Esophagus squamous epithelium (tissue), 5 donors: ENCODE measurements around the gene AFF3. TPM values are rescaled to one million over a fixed set of nuclear protein-coding genes. Genes with fewer than 3 reads are reported as not detected.

Experiments used
- DNase-seq: peaks from one replicate; lab custom pipeline; 2025; lab: John Stamatoyannopoulos, UW
- H3K27ac ChIP-seq, 4 donors: fragments of 200-600 bp; sonication (generic); one replicate each; pipeline ENCODE4 v1.5.1; 2016 to 2019; ENCODE audit warnings: mild to moderate bottlenecking in 1 of 4
- H3K27me3 ChIP-seq, 4 donors: fragments of 200-600 bp; sonication (generic); 1 replicate in 3 of 4; 2 replicates in 1 of 4; pipeline versions ENCODE4 v1.5.1 to v1.6.0; 2017 to 2021; ENCODE audit warnings: antibody characterized with exemption in 1 of 4
- H3K36me3 ChIP-seq, 3 donors: fragments of 200-600 bp; sonication (generic); one replicate each; pipeline ENCODE4 v1.5.1; 2016 to 2019
- H3K4me1 ChIP-seq, 3 donors: fragments of 200-600 bp; sonication (generic); one replicate each; pipeline ENCODE4 v1.5.1; 2017 to 2019
- H3K4me3 ChIP-seq, 4 donors: fragments of 200-600 bp; sonication (generic); 1 replicate in 3 of 4; 2 replicates in 1 of 4; pipeline ENCODE4 v1.5.1; 2016 to 2019; ENCODE audit warnings: mild to moderate bottlenecking in 2 of 4, moderate library complexity in 1 of 4
- H3K9me3 ChIP-seq, 3 donors: fragments of 200-600 bp; sonication (generic); one replicate each; pipeline ENCODE4 v1.5.1; 2016 to 2019
- POLR2A ChIP-seq, 4 donors: fragments of 450-650 bp; IDR thresholded peaks; one replicate each; pipeline ENCODE4 v1.6.1; 2017; ENCODE audit warnings: antibody characterized with exemption in 4 of 4, mild to moderate bottlenecking in 4 of 4, moderate library complexity in 3 of 4
- WGBS, 2 donors: methylation state at CpG; one replicate each; pipeline ENCODE4 v1.1.5; 2018; 5-methylcytosine and 5-hydroxymethylcytosine counted together
- intact Hi-C: fragments of 100-400 bp; cut with DNase I; formaldehyde crosslinking; loops from one replicate; pipeline ENCODE4 v1.15.0; 2022
- total RNA-seq, 4 donors: library from RNA; depleted of rRNA; stranded (reverse); fragments of >200 nt; gene quantifications; one replicate each; pipeline ENCODE4 v1.1.0, GENCODE V29; 2016
- TF ChIP-seq, protein P1 (sequence below), 6 experiments: fragments of 450-650 bp in 4 of 6; fragments of 200-600 bp in 2 of 6; sonication (generic) in 2 of 6; IDR thresholded peaks; one replicate each; pipeline ENCODE4 v1.5.1; 2016 to 2019; ENCODE audit warnings: antibody characterized with exemption in 6 of 6, mild to moderate bottlenecking in 4 of 6, moderate library complexity in 4 of 6
- donor health status: DM: yes; HTN: yes; CAD: no.

Gene AFF3
- total RNA-seq, 4 donors from 2014 or later, result 1.2 to 9.7 (median 3.8) TPM

DNA sequence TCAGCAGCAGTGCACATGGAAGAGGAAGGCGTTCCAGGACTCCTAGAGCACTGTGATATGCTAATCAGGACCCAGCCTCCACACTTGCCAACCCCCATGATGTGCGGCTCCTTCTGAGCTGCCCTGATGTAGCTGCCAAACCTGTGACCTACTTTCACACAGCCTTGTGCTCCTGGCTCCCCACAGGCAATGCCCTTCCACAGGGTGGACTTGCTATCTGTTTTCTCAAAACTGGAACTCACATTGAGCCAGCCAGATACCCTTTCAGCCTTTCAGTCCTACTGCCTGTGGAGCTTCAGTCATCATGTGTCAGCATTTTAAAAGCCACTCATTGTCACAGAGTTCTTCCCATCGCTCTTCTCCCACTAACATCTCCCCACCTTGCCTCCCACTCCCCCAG, 181.6 kb downstream of the AFF3 start:
- DNase-seq, result no peak
- H3K27me3 ChIP-seq, result no peaks in the 10 kb centered on the region
- H3K4me1 ChIP-seq, result no peaks in the 10 kb centered on the region
- H3K9me3 ChIP-seq, result no peaks in the 10 kb centered on the region
- TF ChIP-seq, protein P1, sequence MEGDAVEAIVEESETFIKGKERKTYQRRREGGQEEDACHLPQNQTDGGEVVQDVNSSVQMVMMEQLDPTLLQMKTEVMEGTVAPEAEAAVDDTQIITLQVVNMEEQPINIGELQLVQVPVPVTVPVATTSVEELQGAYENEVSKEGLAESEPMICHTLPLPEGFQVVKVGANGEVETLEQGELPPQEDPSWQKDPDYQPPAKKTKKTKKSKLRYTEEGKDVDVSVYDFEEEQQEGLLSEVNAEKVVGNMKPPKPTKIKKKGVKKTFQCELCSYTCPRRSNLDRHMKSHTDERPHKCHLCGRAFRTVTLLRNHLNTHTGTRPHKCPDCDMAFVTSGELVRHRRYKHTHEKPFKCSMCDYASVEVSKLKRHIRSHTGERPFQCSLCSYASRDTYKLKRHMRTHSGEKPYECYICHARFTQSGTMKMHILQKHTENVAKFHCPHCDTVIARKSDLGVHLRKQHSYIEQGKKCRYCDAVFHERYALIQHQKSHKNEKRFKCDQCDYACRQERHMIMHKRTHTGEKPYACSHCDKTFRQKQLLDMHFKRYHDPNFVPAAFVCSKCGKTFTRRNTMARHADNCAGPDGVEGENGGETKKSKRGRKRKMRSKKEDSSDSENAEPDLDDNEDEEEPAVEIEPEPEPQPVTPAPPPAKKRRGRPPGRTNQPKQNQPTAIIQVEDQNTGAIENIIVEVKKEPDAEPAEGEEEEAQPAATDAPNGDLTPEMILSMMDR (IDR thresholded peaks at IDR 0.05), result no peak
- no peak for TF ChIP-seq POLR2A (IDR thresholded peaks at IDR 0.05)
- no peak overlapping the region for H3K27ac ChIP-seq
- intact Hi-C loops, result no loop called here
- no peaks in the 10 kb centered on the region for H3K36me3 ChIP-seq
- 63% methylated on average over 3 of the region's 3 CpGs for WGBS, 2 donors
- H3K4me3 ChIP-seq, result no peak overlapping the region

DNA sequence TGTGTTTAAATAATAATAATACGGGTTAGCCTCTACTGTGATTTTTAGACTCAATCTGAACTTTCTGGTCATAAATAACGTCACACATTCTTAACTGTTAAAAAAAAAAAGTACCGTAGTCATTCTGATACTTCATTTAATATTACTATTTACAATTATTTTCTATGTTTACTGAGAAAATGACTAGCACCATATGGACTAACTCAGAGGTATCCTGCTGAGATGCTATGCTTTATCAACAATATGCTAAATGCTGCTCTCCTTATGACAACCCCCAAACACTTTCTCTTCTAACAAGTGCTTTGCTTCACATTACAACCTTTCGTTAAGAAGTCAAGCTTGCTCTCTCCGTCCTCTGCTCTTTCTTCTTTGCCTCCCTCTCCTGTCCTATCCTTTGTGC, 182.1 kb downstream of the AFF3 start:
- intact Hi-C loops, result no loop called here

DNA sequence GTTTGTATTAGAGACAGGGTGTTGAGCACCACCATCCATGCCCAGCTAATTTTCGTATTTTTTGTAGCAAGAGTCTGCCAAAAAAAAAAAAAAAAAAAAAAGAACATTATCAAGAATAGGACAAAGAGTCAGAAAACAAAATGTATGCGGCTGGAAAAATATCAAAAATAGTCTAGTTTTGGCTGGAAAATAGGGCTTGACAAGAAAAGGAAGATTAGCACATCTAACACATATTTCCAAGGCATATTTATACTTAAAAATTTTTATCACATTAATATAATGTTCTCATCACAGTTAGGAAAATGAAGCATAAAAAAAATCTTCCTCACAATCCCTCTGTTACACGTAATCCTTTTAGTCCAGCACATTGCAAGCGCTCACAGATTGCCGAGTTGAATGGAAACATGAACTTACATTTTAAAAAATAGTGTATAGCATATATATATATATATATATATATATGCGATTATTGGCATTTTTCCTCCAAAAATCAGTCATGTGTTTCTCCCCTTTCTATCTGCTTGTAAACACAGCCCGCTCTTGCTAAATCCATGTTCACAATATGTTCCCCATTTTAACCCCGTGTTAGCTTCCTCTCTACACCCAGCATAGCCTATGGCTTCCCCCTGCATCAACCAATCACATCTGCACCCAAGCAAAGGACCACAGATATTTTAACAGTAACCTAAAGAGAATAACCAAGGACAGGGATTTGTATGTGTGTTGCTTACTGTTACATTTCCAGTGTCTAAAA, 183.0 kb downstream of the AFF3 start:
- 61 to 65% methylated on average over 8 of the region's 8 CpGs for WGBS, 2 donors
- Histone ChIP-seq H3K36me3 (no peaks in the 10 kb centered on the region), H3K4me3 (no peak overlapping the region), H3K27ac (no peak overlapping the region), H3K27me3 (no peaks in the 10 kb centered on the region), H3K4me1 (no peaks in the 10 kb centered on the region), H3K9me3 (no peaks in the 10 kb centered on the region)
- no peak for DNase-seq
- no peak for TF ChIP-seq POLR2A (IDR thresholded peaks at IDR 0.05)
- TF ChIP-seq, protein P1 (IDR thresholded peaks at IDR 0.05), result no peak
- intact Hi-C loops, result no loop called here

More for the DNA sequence above, 182.1 kb downstream of the AFF3 start:
- Histone ChIP-seq H3K4me1 (no peaks in the 10 kb centered on the region), H3K36me3 (no peaks in the 10 kb centered on the region), H3K27ac (no peak overlapping the region), H3K9me3 (no peaks in the 10 kb centered on the region), H3K27me3 (no peaks in the 10 kb centered on the region), H3K4me3 (no peak overlapping the region)
- DNase-seq, result no peak
- no peak for TF ChIP-seq POLR2A (IDR thresholded peaks at IDR 0.05)
- TF ChIP-seq, protein P1 (IDR thresholded peaks at IDR 0.05), result no peak
- 72% methylated on average over 5 of the region's 5 CpGs for WGBS, 2 donors

DNA sequence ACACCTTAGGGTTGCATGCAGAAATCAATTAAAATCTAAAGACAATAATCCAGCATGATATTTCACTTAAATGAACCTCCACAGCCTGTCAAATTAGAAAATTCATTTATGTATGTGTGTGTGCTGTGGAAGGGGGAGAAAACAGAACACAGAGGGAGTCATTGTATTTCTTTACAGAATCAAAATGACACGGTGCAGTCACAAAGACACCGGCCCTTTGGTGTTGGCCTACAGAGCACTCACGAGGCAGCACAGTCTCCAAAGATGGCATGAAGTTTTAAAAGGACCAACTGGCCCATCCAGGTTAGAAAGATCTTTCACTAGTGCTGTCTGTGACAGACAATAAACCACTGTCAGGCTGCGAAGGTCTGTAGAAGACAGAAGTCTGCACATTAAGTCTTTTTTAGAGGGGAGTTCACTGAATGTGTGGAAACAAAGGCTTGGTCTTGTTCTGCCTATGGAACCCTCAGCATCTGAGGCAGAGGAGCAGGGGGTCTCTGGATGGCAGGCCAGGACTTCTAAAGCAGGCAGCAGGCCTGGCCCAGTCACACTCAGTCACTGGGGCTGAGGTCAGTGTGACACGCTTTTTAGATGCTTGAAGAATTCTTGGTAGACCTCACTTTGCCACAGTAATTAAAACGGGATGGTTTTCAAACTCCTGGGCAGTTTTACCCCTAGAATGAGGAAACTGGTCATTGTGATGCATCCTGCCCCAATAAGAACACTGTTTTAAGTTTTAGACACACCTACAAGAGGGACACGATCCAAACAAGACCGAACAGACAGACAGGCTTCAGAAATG, 184.9 kb downstream of the AFF3 start:
- Histone ChIP-seq H3K4me3 (no peak overlapping the region), H3K27ac (no peak overlapping the region), H3K27me3 (no peaks in the 10 kb centered on the region), H3K36me3 (no peaks in the 10 kb centered on the region), H3K4me1 (no peaks in the 10 kb centered on the region), H3K9me3 (no peaks in the 10 kb centered on the region)
- TF ChIP-seq POLR2A (IDR thresholded peaks at IDR 0.05), result no peak
- TF ChIP-seq, protein P1 (IDR thresholded peaks at IDR 0.05), result no peak
- DNase-seq, result no peak
- 80 to 83% methylated on average over 7 to 8 of the region's 8 CpGs for WGBS, 2 donors
- intact Hi-C loops, result no loop called here
